Liver (tissue), 5 donors: ENCODE results near the gene DNALI1. TPM values are rescaled to one million over a fixed set of nuclear protein-coding genes. Genes with fewer than 3 reads are reported as not detected.

ENCODE experiments used
- polyA plus RNA-seq, 2 donors: library from polyadenylated mRNA; stranded (reverse) in 1 of 2; unstranded in 1 of 2; fragments of 200-250 nt in 1 of 2; fragments of >200 nt in 1 of 2; fragmentation: Nextera tagmentation in 1 of 2; extraction: Ambion mirVana in 1 of 2; gene quantifications; one replicate each; pipeline versions ENCODE4 v1.2.1 to v1.2.3, GENCODE V29; 2013 to 2015
- small RNA-seq: library from RNA; depleted of rRNA; stranded (forward); fragments of <200 nt; gene quantifications from one replicate; pipeline ENCODE3, GENCODE V24; 2014
- total RNA-seq, 2 donors: library from RNA; depleted of rRNA; stranded (reverse); fragments of >200 nt; gene quantifications; one replicate each; pipeline ENCODE4 v1.2.3, GENCODE V29; 2014
- donor health status: healthy.
- donor health status: healthy.
- donor health status: healthy.

Gene DNALI1
- total and polyA plus RNA-seq, 4 donors = 1.5 to 8.6 (median 4.1) TPM

Small RNA genes within 50 kb of the gene (small RNA-seq; reads per million reads assigned to genes)
- not detected for gene AL034379.1

Other genes starting within 250 kb of the DNALI1 start
- 10 to 100 TPM in 1 of 2 donors, 1 to 10 TPM in 1; 2.9 to 10.9 TPM for gene ZC3H12A, start 82.4 kb upstream of the DNALI1 start, total RNA-seq
- gene ZC3H12A, start 82.4 kb upstream of the DNALI1 start, polyA plus RNA-seq = 1 to 10 TPM; 2.1 to 3.0 TPM
- 10 to 100 TPM; 23.5 to 25.3 TPM for gene MEAF6, start 42.2 kb upstream of the DNALI1 start, total RNA-seq
- 10 to 100 TPM; 18.7 to 18.8 TPM for gene MEAF6, start 42.2 kb upstream of the DNALI1 start, polyA plus RNA-seq
- 1 to 10 TPM; 7.9 to 9.7 TPM for gene SNIP1, start 2.6 kb upstream of the DNALI1 start, total RNA-seq
- 1 to 10 TPM; 1.8 to 2.8 TPM for gene SNIP1, start 2.6 kb upstream of the DNALI1 start, polyA plus RNA-seq
- 10 to 100 TPM; 27.6 to 29.2 TPM for gene GNL2, start 39.0 kb downstream of the DNALI1 start, total RNA-seq
- 10 to 100 TPM; 14.8 to 15.0 TPM for gene GNL2, start 39.0 kb downstream of the DNALI1 start, polyA plus RNA-seq
- under 1 TPM; 0.08 to 0.14 TPM for gene RSPO1, start 78.0 kb downstream of the DNALI1 start, total RNA-seq
- under 1 TPM in 1 of 2 donors, not detected in 1; 0.06 TPM for gene RSPO1, start 78.0 kb downstream of the DNALI1 start, polyA plus RNA-seq
- 10 to 100 TPM in 1 of 2 donors, under 1 TPM in 1; 0.25 to 16.5 TPM for gene CDCA8, start 135.6 kb downstream of the DNALI1 start, total RNA-seq
- 1 to 10 TPM in 1 of 2 donors, under 1 TPM in 1; 0.53 to 2.3 TPM for gene CDCA8, start 135.6 kb downstream of the DNALI1 start, polyA plus RNA-seq
- gene EPHA10, start 208.2 kb downstream of the DNALI1 start, total RNA-seq = under 1 TPM; under 0.01 to 0.09 TPM
- under 1 TPM in 1 of 2 donors, not detected in 1; 0.03 TPM for gene EPHA10, start 208.2 kb downstream of the DNALI1 start, polyA plus RNA-seq
- gene MANEAL, start 236.9 kb downstream of the DNALI1 start, total RNA-seq = 1 to 10 TPM; 1.0 to 1.8 TPM
- 1 to 10 TPM in 1 of 2 donors, under 1 TPM in 1; 0.96 to 6.2 TPM for gene MANEAL, start 236.9 kb downstream of the DNALI1 start, polyA plus RNA-seq